K562 (cell line): Measurements from ENCODE around the gene MSI1. TPM values are rescaled to one million over a fixed set of nuclear protein-coding genes. Genes with fewer than 3 reads are reported as not detected.

ENCODE experiments used
- ARNT ChIP-seq, 2 experiments: fragments of 450-650 bp; IDR thresholded peaks; 2 replicates each; pipeline ENCODE4 v1.6.1; 2016; ENCODE audit warnings: mild to moderate bottlenecking in 1 of 2
- CREB1 ChIP-seq, 2 experiments: sonication (generic) in 1 of 2; formaldehyde crosslinking in 1 of 2; IDR thresholded peaks; 2 replicates each; pipeline versions ENCODE4 v1.6.1 to v1.8.0; 2012 to 2022; ENCODE audit warnings: inconsistent platforms in 1 of 2, mild to moderate bottlenecking in 1 of 2, missing genetic modification reagents in 1 of 2, moderate library complexity in 1 of 2
- ELF1 ChIP-seq: fragments of 200-800 bp; sonication (Bioruptor generic); IDR thresholded peaks from 2 replicates; pipeline ENCODE4 v1.6.1; 2016; ENCODE audit warnings: missing genetic modification characterization, missing compliant biosample characterization
- HDAC1 ChIP-seq, 2 experiments: fragments of 450-650 bp; IDR thresholded peaks; 2 replicates each; pipeline ENCODE4 v1.6.1; 2016 to 2017; ENCODE audit warnings: inconsistent platforms in 1 of 2, mild to moderate bottlenecking in 1 of 2, moderate library complexity in 1 of 2
- HNRNPUL1 ChIP-seq: fragments of 200-400 bp; formaldehyde crosslinking; IDR thresholded peaks from 2 replicates; pipeline ENCODE4 v1.6.1; 2017; ENCODE audit warnings: low read length
- NFIC ChIP-seq: fragments of 450-650 bp; IDR thresholded peaks from 2 replicates; pipeline ENCODE4 v1.6.1; 2017; ENCODE audit warnings: mild to moderate bottlenecking, inconsistent platforms
- OTX1 ChIP-seq: fragments of 450-650 bp; formaldehyde crosslinking; IDR thresholded peaks from 2 replicates; pipeline ENCODE4 v1.4.0; 2022; ENCODE audit warnings: mild to moderate bottlenecking
- POLR2G ChIP-seq: fragments of 200-400 bp; formaldehyde crosslinking; IDR thresholded peaks from 2 replicates; pipeline ENCODE4 v1.6.1; 2017; ENCODE audit warnings: low read depth, mild to moderate bottlenecking, antibody characterized with exemption, low read length, moderate library complexity
- RBBP5 ChIP-seq: fragments of 200-600 bp; sonication (generic); IDR thresholded peaks from 2 replicates; pipeline ENCODE4 v1.6.1; 2012; ENCODE audit warnings: borderline replicate concordance, mild to moderate bottlenecking, low read length, control low read depth, inconsistent platforms; ENCODE audit not compliant: insufficient read depth, poor library complexity, severe bottlenecking
- SAP30 ChIP-seq: fragments of 200-600 bp; sonication (generic); IDR thresholded peaks from 2 replicates; pipeline ENCODE4 v1.6.1; 2012; ENCODE audit warnings: borderline replicate concordance, low read depth, mild to moderate bottlenecking, moderate library complexity, low read length, control low read depth, inconsistent platforms; ENCODE audit not compliant: insufficient read depth, poor library complexity, severe bottlenecking
- SNIP1 ChIP-seq: fragments of 450-650 bp; IDR thresholded peaks from 2 replicates; pipeline ENCODE4 v1.7.1; 2017; ENCODE audit warnings: low read depth, mild to moderate bottlenecking
- STAT5B ChIP-seq: fragments of 250-450 bp; sonication (Bioruptor Pico); IDR thresholded peaks from 2 replicates; pipeline ENCODE4 v1.8.0; 2021; ENCODE audit warnings: mild to moderate bottlenecking, inconsistent platforms
- TEAD4 ChIP-seq, 2 experiments: sonication (generic) in 1 of 2; formaldehyde crosslinking in 1 of 2; IDR thresholded peaks; 2 replicates each; pipeline versions ENCODE4 v1.6.1 to v1.8.0; 2012 to 2022; ENCODE audit warnings: borderline replicate concordance in 1 of 2, inconsistent platforms in 1 of 2, low read length in 1 of 2, mild to moderate bottlenecking in 1 of 2, missing genetic modification reagents in 1 of 2
- THRB ChIP-seq: fragments of 450-650 bp; formaldehyde crosslinking; conservative IDR thresholded peaks from 2 replicates; pipeline ENCODE4 v1.4.0; 2022; ENCODE audit warnings: mild to moderate bottlenecking, missing genetic modification characterization
- ZBTB11 ChIP-seq, 3 experiments: fragments of 200-800 bp in 1 of 3; fragments of 250-450 bp in 1 of 3; fragments of 450-650 bp in 1 of 3; sonication (Bioruptor Pico) in 1 of 3; sonication (Bioruptor generic) in 1 of 3; formaldehyde crosslinking in 1 of 3; IDR thresholded peaks; 2 replicates each; pipeline versions ENCODE4 v1.6.1 to v1.8.0; 2016 to 2022; ENCODE audit warnings: mild to moderate bottlenecking in 2 of 3, missing genetic modification characterization in 2 of 3, missing compliant biosample characterization in 1 of 3, moderate library complexity in 1 of 3
- ZKSCAN1 ChIP-seq: fragments of 150-350 bp; IDR thresholded peaks from 2 replicates; pipeline ENCODE4 v1.6.1; 2016; ENCODE audit warnings: low read depth, low read length
- ZMIZ1 ChIP-seq, 2 experiments: fragments of 150-350 bp in 1 of 2; IDR thresholded peaks; 2 replicates each; pipeline ENCODE4 v1.6.1; 2012 to 2016; ENCODE audit warnings: low read depth in 2 of 2, low read length in 2 of 2, mild to moderate bottlenecking in 1 of 2, moderate library complexity in 1 of 2
- ZNF3 ChIP-seq: fragments of 250-450 bp; sonication (Bioruptor Pico); IDR thresholded peaks from 2 replicates; pipeline ENCODE4 v1.5.0; 2021; ENCODE audit warnings: mild to moderate bottlenecking, moderate library complexity
- polyA plus RNA-seq, 8 experiments: library from polyadenylated mRNA; depleted of rRNA in 4 of 8; stranded (reverse) in 5 of 8; unstranded in 3 of 8; fragments of >200 nt; fragmentation: Nextera tagmentation in 2 of 8; fragmentation: Illumina TruSeq in 1 of 8; extraction: Ambion mirVana in 2 of 8; extraction: Trizol in 1 of 8; gene quantifications; 2 replicates each; pipeline versions ENCODE4 v1.2.1 to v1.2.3, GENCODE V29; 2011 to 2014; ENCODE audit warnings: inconsistent platforms in 1 of 8, missing spikeins in 1 of 8
- total RNA-seq, 7 experiments: library from RNA; depleted of rRNA in 6 of 7; stranded (reverse); fragments of >200 nt in 6 of 7; fragmentation: Illumina TruSeq in 2 of 7; extraction: Trizol in 2 of 7; gene quantifications; 2 replicates each; pipeline versions ENCODE4 v1.2.1 to v1.2.3, GENCODE V29; 2011 to 2021; ENCODE audit warnings: low replicate concordance in 1 of 7

Gene MSI1
- total and polyA plus RNA-seq, 9 of the 15 experiments (the other 6 are each of a cell fraction or from before 2014, with no cell fraction given), result 0.16 TPM; not detected in 8

- TF ChIP-seq HDAC1 (IDR thresholded peaks at IDR 0.05) (0 out of 4 replicates have a peak, but pooled peaks of 1 of the 2 experiments have one; percentile 7), RBBP5 (peak; percentile 46), ZNF3 (no peak), OTX1 (CRISPR knock-in tag) (0 out of 2 replicates have a peak, but pooled peaks have one; percentile 7), NFIC (no peak), HNRNPUL1 (no peak), ELF1 (tag) (no peak), ARNT (IDR thresholded peaks at IDR 0.05) (no peak), CREB1 (IDR thresholded peaks at IDR 0.05) (no peak), CREB1 (CRISPR knock-in tag; IDR thresholded peaks at IDR 0.05) (no peak), POLR2G (no peak), ZBTB11 (CRISPR knock-in tag; IDR thresholded peaks at IDR 0.05) (no peak), STAT5B (CRISPR knock-in tag) (no peak), ZKSCAN1 (0 out of 2 replicates have a peak, but pooled peaks have one; percentile 3), SNIP1 (no peak), THRB (CRISPR knock-in tag) (no peak), ZMIZ1 (IDR thresholded peaks at IDR 0.05; ENCODE audit: low read depth in 2 of 2, low read length in 2 of 2) (no peak), SAP30 (peak; percentile 18), TEAD4 (IDR thresholded peaks at IDR 0.05; ENCODE audit: low read length) (no peak), TEAD4 (CRISPR knock-in tag; IDR thresholded peaks at IDR 0.05; ENCODE audit: borderline replicate concordance) (no peak)
These were observed 76.6 kb downstream of the MSI1 start (continued) for GRCh38 chr12:120292411-120292660.
